ENCODE data around the gene OXCT1. TPM values are rescaled to one million over a fixed set of nuclear protein-coding genes. Genes with fewer than 3 reads are reported as not detected.

The OXCT1 gene
- total RNA-seq, 2 donors from 2014 or later: 32.8 to 161 TPM

DNA sequence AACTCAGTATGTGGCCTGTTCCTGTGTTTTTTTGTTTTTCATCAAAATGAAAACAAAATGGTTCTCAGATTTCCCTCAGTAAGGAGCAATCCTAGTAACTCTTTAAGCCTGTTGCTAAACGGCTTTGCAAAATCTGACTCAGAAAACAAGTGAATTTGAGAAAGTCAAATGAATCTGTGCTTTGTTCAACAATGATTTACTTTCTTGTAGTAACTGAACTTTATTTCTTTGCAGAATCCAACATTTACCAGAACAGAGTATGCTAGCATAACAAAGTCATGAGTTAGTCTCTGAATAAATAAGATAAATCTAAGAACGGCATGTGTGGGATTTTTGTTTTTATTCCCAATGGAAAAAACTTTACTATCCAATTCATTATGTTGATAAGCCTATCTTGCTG lies 93.8 kb downstream of the OXCT1 start:
- peak overlapping the region in 1 of 2 donors; percentile 52 for H3K27ac ChIP-seq
- no peak overlapping the region for H3K4me3 ChIP-seq

GRCh38 chr5:41773799-41774198 lies 96.4 kb downstream of the OXCT1 start:
- no peaks in the 10 kb centered on the region for H3K9me3 ChIP-seq
- H3K4me1 ChIP-seq: peaks cover 0 to 8% of the 10 kb centered on the region in 2 donors
- H3K4me3 ChIP-seq: no peak overlapping the region
- H3K36me3 ChIP-seq: no peaks in the 10 kb centered on the region
- H3K27ac ChIP-seq: no peak overlapping the region
- TF ChIP-seq, protein P1, sequence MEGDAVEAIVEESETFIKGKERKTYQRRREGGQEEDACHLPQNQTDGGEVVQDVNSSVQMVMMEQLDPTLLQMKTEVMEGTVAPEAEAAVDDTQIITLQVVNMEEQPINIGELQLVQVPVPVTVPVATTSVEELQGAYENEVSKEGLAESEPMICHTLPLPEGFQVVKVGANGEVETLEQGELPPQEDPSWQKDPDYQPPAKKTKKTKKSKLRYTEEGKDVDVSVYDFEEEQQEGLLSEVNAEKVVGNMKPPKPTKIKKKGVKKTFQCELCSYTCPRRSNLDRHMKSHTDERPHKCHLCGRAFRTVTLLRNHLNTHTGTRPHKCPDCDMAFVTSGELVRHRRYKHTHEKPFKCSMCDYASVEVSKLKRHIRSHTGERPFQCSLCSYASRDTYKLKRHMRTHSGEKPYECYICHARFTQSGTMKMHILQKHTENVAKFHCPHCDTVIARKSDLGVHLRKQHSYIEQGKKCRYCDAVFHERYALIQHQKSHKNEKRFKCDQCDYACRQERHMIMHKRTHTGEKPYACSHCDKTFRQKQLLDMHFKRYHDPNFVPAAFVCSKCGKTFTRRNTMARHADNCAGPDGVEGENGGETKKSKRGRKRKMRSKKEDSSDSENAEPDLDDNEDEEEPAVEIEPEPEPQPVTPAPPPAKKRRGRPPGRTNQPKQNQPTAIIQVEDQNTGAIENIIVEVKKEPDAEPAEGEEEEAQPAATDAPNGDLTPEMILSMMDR (IDR thresholded peaks at IDR 0.05): no peak
- DNase-seq (ENCODE audit: low spot score): no peak
- H3K27me3 ChIP-seq: no peaks in the 10 kb centered on the region

More for the DNA sequence above, 93.8 kb downstream of the OXCT1 start:
- Histone ChIP-seq H3K4me1 (peaks cover 0 to 8% of the 10 kb centered on the region in 2 donors), H3K9me3 (no peaks in the 10 kb centered on the region), H3K27me3 (no peaks in the 10 kb centered on the region), H3K36me3 (no peaks in the 10 kb centered on the region)
- DNase-seq (ENCODE audit: low spot score): no peak
- TF ChIP-seq, protein P1 (IDR thresholded peaks at IDR 0.05): no peak

DNA sequence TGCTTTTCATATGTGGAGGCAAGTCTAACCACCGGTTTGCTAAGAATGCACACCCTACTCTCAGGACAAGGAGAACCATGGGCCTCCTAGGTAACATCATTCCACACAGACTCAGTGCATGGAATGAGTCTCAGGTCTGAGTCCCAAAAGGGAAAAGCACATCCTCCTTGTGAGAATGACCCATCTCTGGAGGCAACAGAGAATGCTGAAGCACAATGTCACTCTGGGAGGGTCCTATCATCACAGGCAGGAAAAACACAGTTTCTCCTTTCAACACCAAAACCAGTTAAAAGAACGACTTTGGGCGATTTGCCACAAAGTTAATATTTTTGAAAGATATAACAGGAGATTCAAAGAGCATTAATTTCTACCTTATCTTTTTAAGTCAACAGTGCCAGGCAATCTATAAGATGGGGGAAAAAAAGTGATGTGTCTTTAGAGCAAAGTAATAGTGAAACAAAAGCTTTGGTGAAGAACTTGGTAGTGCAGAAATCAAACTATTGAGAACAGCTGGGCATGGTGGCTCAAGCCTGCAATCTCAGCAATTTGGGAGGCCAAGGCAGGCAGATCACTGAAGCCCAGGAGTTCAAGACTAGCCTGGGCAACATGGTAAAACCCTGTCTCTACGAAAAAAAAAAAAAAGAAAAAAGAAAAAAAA lies 97.3 kb downstream of the OXCT1 start:
- no peaks in the 10 kb centered on the region for H3K9me3 ChIP-seq
- peaks cover 0 to 8% of the 10 kb centered on the region in 2 donors for H3K4me1 ChIP-seq
- H3K4me3 ChIP-seq: no peak overlapping the region
- no peaks in the 10 kb centered on the region for H3K27me3 ChIP-seq
- no peak overlapping the region for H3K27ac ChIP-seq
- no peak for DNase-seq (ENCODE audit: low spot score)
- H3K36me3 ChIP-seq: no peaks in the 10 kb centered on the region
- TF ChIP-seq, protein P1 (IDR thresholded peaks at IDR 0.05): no peak

DNA sequence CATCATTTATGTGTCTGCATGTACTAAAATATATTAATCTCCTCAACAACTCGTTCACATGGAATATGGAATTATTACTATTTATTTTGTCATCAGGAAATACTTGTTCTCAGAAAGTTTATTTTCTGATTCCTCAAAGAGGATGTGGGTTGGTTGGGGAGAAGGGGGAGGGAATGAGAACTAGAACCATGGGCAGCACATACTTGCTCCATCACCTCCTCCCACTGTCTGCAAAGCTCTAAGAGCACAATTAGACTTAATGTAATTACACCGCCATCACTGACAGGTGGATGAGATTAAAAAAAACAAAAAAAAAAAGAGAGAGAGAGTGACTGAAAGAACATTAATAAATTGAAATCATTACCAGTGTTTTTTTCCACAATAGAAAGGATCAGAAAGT lies 98.2 kb downstream of the OXCT1 start:
- H3K9me3 ChIP-seq: no peaks in the 10 kb centered on the region
- no peak overlapping the region for H3K27ac ChIP-seq
- no peaks in the 10 kb centered on the region for H3K27me3 ChIP-seq
- no peaks in the 10 kb centered on the region for H3K36me3 ChIP-seq
- TF ChIP-seq, protein P1 (IDR thresholded peaks at IDR 0.05): no peak
- H3K4me3 ChIP-seq: no peak overlapping the region
- no peak for DNase-seq (ENCODE audit: low spot score)
- H3K4me1 ChIP-seq: peaks cover 0 to 3% of the 10 kb centered on the region in 2 donors

DNA sequence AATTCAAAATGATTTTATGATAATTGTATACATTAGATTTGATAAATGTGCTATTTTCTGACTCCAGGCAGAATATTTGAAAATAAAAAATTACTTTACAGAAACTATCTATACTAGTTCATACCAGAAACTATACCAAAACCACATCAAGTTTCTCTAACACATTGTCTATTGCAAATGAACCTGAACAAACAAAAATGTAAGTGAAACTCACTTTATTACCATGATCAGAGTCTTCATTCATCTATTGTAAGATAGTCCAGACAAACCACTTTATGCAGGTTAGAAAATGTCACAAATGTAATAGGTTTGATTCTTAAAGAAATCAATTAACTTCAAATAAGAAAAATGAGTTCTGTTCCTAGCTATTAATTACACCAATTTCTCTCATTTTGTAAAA lies 99.4 kb downstream of the OXCT1 start:
- TF ChIP-seq, protein P1 (IDR thresholded peaks at IDR 0.05): no peak
- H3K27ac ChIP-seq: no peak overlapping the region
- DNase-seq (ENCODE audit: low spot score): no peak
- H3K27me3 ChIP-seq: no peaks in the 10 kb centered on the region
- H3K9me3 ChIP-seq: no peaks in the 10 kb centered on the region
- H3K36me3 ChIP-seq: no peaks in the 10 kb centered on the region
- no peak overlapping the region for H3K4me3 ChIP-seq
- no peaks in the 10 kb centered on the region for H3K4me1 ChIP-seq

DNA sequence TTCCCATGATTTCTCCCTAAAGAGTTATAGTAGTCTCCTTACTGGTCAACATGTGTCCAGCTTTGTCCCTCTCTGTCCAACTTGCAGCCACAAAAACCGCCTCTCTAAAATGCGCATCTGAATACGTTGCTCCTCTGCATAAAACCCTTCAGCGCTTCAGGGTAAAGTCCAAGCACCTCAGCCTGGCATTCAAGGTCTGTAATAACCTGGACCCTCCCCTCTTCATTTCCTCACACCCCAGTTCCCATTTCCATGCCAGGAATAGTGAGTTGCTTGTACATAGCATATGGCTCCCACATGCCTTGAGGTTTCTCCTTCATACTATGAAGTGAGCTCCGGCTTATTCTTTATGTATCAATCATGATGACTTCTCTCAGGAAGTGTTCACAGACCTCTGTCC lies 101.5 kb downstream of the OXCT1 start:
- DNase-seq (ENCODE audit: low spot score): no peak
- Histone ChIP-seq H3K36me3 (no peaks in the 10 kb centered on the region), H3K27ac (no peak overlapping the region), H3K4me1 (peaks cover 0 to 11% of the 10 kb centered on the region in 2 donors), H3K27me3 (no peaks in the 10 kb centered on the region), H3K4me3 (no peak overlapping the region), H3K9me3 (no peaks in the 10 kb centered on the region)
- TF ChIP-seq, protein P1 (IDR thresholded peaks at IDR 0.05): no peak

All from right atrium auricular region (tissue), 2 donors.